Fibroblast of mammary gland (primary cell): ENCODE measurements around the gene WDFY2.

ENCODE experiments used
- DNase-seq: peaks from one replicate; pipeline ENCODE4 v3.0.0-alpha.2; 2010; ENCODE audit warnings: low read depth
- H3K4me3 ChIP-seq: 2 replicates; pipeline ENCODE4 v1.5.1; 2011; ENCODE audit warnings: low read depth, mild to moderate bottlenecking, low read length, moderate library complexity; ENCODE audit not compliant: control insufficient read depth
- TF ChIP-seq, protein P1 (sequence below): conservative IDR thresholded peaks from 2 replicates; pipeline ENCODE4 v1.5.1; 2011; ENCODE audit warnings: low read depth, low read length, inconsistent platforms; ENCODE audit not compliant: control insufficient read depth, insufficient read depth

Gene WDFY2

DNA sequence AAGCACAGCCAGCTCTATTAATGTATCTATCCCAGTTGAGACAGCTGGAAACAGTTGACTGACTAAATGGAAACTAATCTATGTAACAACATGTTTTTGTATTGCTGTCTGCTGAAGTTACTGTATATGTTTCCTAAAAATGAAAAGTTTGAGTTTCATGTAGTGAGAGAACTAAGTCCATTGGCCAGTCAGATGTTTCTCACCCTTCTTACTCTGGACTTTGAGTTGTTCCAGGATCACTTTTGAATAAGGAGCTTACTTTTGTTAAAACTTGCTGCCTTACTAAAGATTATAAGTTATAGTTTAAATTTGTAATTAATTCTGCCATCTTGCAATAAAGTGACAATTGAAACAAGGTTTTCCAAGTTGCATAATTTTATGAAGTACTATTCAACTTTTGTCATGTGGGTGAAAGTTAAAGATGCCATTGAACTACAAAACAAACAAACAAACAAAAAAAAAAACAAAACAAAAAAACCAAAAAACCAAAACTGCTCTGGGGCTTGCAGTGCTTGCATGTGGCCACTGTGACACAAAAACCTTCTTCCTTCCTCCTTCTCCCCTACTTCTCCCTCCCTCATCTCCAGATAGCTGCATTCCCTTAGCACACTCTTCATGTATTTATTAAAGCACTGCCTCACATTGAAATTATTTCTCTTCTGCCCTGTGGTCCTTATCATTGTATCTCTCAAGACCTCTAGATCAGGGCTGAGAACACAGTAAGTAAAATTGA is 15.3 kb downstream of the WDFY2 start:
- H3K4me3 ChIP-seq, result no peak overlapping the region
- no peak for DNase-seq
- TF ChIP-seq, protein P1, sequence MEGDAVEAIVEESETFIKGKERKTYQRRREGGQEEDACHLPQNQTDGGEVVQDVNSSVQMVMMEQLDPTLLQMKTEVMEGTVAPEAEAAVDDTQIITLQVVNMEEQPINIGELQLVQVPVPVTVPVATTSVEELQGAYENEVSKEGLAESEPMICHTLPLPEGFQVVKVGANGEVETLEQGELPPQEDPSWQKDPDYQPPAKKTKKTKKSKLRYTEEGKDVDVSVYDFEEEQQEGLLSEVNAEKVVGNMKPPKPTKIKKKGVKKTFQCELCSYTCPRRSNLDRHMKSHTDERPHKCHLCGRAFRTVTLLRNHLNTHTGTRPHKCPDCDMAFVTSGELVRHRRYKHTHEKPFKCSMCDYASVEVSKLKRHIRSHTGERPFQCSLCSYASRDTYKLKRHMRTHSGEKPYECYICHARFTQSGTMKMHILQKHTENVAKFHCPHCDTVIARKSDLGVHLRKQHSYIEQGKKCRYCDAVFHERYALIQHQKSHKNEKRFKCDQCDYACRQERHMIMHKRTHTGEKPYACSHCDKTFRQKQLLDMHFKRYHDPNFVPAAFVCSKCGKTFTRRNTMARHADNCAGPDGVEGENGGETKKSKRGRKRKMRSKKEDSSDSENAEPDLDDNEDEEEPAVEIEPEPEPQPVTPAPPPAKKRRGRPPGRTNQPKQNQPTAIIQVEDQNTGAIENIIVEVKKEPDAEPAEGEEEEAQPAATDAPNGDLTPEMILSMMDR, result no peak

DNA sequence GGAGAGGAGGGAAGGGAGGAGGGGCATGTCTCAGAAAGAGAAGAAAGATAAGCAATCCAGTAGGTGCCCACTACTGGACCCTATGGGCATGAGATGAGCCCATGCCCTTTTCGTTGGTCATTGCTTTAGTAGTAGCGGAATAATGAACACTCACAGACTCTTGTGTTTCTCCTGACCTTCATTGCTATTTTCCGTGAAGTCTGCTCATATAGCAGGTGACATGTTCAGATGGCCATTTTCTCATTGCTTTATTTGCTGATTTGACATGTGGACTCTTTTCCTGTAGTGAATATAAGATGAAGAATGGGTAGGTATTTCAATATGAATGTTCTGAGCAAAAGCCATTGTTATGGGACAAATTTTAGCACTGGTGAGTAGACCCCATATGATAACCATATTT is 16.4 kb downstream of the WDFY2 start:
- TF ChIP-seq, protein P1, result no peak
- no peak overlapping the region for H3K4me3 ChIP-seq
- DNase-seq, result no peak

DNA sequence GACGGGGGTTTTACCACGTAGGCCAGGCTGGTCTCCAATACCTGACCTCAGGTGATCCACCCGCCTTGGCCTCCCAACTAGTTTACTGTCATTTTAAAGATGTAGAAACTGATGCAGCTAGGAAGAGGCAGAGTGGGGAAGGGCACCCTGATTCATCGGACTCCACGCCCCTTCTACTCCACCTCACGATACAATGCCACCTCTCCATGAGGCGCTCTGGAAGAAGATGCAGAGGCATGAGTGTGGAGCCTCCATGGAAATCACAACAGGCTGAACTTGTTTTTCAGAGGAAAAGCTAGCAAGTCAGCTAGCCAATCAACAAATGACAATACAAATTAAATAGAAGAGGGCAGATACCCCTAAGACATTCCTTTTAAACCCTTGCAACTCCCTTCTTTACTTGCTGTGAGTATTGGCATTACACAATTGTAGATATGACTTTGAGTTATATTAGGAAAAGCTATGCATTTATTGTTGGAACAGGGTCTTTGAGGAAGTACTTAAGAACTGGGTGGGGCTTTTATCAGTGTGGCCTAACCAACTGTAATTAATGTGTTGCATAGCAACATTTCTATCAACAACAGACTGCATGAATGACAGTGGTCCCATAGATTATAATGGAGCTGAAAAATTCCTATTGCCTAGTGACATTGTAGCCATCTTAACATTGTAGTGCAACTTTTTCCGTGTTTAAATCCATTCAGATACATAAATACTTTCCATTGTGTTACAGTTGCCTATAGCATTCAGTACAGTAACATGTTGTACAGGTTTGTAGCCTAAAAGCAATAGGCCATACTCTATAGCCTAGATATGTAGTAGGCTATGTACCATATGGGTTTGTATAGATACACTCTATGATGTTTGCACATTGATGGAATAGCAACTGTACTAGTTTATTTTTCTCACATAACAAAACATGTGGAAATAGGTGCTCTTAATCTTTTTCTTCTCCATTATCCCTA is 17.6 kb downstream of the WDFY2 start:
- DNase-seq, result no peak
- TF ChIP-seq, protein P1, result no peak
- no peak overlapping the region for H3K4me3 ChIP-seq

DNA sequence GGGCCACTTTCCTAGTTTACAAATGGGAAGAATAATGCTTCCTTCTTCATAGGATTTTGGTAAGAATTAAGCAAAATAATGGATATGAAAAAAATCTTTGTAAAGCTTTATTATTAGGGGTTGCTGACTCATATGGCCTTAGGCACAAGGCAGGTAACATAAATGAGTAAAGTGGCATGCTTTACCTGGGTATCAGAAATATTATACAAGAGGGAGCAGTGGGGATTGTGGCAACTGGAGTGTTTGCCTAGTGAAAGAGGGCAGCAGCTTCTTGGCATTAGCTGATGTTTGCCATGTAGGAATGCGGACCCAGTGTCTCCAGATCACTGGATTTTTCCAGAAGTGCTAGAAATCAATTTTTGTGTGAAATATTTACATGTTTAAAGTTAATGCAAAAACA is 19.5 kb downstream of the WDFY2 start:
- DNase-seq, result no peak
- H3K4me3 ChIP-seq, result no peak overlapping the region
- TF ChIP-seq, protein P1, result no peak

DNA sequence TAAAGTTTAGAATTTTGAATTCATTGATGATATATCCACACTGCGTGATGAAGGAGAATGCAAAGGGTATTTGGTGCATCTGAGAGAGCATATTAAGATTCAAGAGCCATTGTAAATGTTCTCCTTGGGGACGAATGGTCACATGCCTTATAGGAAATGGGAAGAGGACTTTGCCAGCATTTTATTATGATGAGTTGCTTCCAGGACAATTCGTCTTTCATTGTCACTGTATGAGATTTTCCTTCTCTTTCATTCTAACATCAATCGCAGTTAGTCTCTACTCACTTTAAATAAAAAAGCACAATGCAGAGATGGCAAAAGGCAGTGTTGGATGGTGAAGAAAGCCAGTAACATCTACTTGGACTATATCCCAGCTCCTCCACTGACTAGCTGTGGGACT is 21.4 kb downstream of the WDFY2 start:
- no peak for DNase-seq
- no peak overlapping the region for H3K4me3 ChIP-seq
- TF ChIP-seq, protein P1, result no peak

DNA sequence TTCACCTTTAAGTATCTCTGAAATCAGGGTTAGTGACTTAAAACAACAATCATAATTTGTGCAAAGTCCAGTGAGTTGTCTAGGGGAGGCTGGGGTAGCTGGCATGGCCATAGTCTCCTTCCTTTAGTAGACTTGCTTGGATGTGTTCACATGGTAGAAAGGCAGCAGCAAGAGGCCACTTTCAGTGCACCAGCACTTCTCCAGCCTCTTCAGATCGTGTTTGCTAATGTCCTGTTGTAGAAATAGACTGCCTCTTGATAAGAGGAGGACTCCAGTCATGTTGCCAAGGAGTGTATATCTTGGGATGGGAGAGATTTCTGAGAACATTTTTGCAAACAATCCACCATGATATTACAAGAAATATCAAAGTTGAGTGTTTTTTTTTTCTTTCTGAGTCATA is 22.9 kb downstream of the WDFY2 start:
- no peak overlapping the region for H3K4me3 ChIP-seq
- no peak for DNase-seq

More for the DNA sequence above, 22.9 kb downstream of the WDFY2 start:
- TF ChIP-seq, protein P1, result no peak
